ENCODE results near the gene MRTFA.

The MRTFA gene

GRCh38 chr22:40479887-40480538 lies 156.5 kb downstream of the MRTFA start:
- Mint-ChIP-seq H3K27ac (no peak overlapping the region), H3K4me1 (peaks cover 30% of the 10 kb centered on the region), H3K4me3 (no peak overlapping the region), H3K27me3 (no peaks in the 10 kb centered on the region), H3K36me3 (peaks cover 7% of the 10 kb centered on the region), H3K9me3 (no peaks in the 10 kb centered on the region)
- no peak for DNase-seq
- CTCF ChIA-PET = interaction anchor here (2.1 kb wide), 1 partner anchor 43 kb away, joined by 11 read pairs; no protein-coding TSS in a partner anchor

- Mint-ChIP-seq H3K36me3 (peaks cover 7% of the 10 kb centered on the region), H3K27ac (no peak overlapping the region), H3K27me3 (no peaks in the 10 kb centered on the region), H3K9me3 (no peaks in the 10 kb centered on the region), H3K4me3 (no peak overlapping the region), H3K4me1 (peaks cover 34% of the 10 kb centered on the region)
- CTCF ChIA-PET = interaction anchor here (1.5 to 2.1 kb wide), 2 partner anchors 42 to 95 kb away, joined by 3 to 11 read pairs; no protein-coding TSS in a partner anchor
- no peak for DNase-seq
Observed at GRCh38 chr22:40479126-40479800, 157.3 kb downstream of the MRTFA start.

- no peak for DNase-seq
- no peaks in the 10 kb centered on the region for H3K27me3 Mint-ChIP-seq
- peaks cover 41% of the 10 kb centered on the region for H3K4me1 Mint-ChIP-seq
- CTCF ChIA-PET = interaction anchor here (1.1 to 2.1 kb wide), 3 partner anchors 42 to 94 kb away, joined by 3 to 11 read pairs (median 6); no protein-coding TSS in a partner anchor
- peaks cover 7% of the 10 kb centered on the region for H3K36me3 Mint-ChIP-seq
- H3K4me3 Mint-ChIP-seq = no peak overlapping the region
- no peak overlapping the region for H3K27ac Mint-ChIP-seq
- H3K9me3 Mint-ChIP-seq = no peaks in the 10 kb centered on the region
Observed at GRCh38 chr22:40478338-40479125, 158.0 kb downstream of the MRTFA start.

- no peak for DNase-seq
- Mint-ChIP-seq H3K36me3 (peaks cover 7% of the 10 kb centered on the region), H3K27me3 (no peaks in the 10 kb centered on the region), H3K27ac (no peak overlapping the region), H3K4me3 (no peak overlapping the region), H3K9me3 (no peaks in the 10 kb centered on the region), H3K4me1 (peaks cover 44% of the 10 kb centered on the region)
- CTCF ChIA-PET = interaction anchor here (1.1 to 1.5 kb wide), 2 partner anchors 41 to 93 kb away, joined by 3 to 6 read pairs; no protein-coding TSS in a partner anchor
Observed at GRCh38 chr22:40477683-40478337, 158.7 kb downstream of the MRTFA start.

- H3K4me1 Mint-ChIP-seq = peaks cover 45% of the 10 kb centered on the region
- no peak for DNase-seq
- H3K27ac Mint-ChIP-seq = no peak overlapping the region
- H3K36me3 Mint-ChIP-seq = peaks cover 5% of the 10 kb centered on the region
- no peaks in the 10 kb centered on the region for H3K9me3 Mint-ChIP-seq
- H3K27me3 Mint-ChIP-seq = no peaks in the 10 kb centered on the region
- H3K4me3 Mint-ChIP-seq = no peak overlapping the region
- CTCF ChIA-PET = no interaction called here
Observed at GRCh38 chr22:40476341-40476740, 160.2 kb downstream of the MRTFA start.

- CTCF ChIA-PET = interaction anchor here (0.7 to 3.9 kb wide), 4 partner anchors 9 to 37 kb away, joined by 3 to 16 read pairs (median 4); no protein-coding TSS in a partner anchor
- Mint-ChIP-seq H3K27ac (no peak overlapping the region), H3K9me3 (no peaks in the 10 kb centered on the region), H3K36me3 (peaks cover 3% of the 10 kb centered on the region), H3K4me3 (no peak overlapping the region), H3K27me3 (no peaks in the 10 kb centered on the region), H3K4me1 (peaks cover 38% of the 10 kb centered on the region)
- DNase-seq = no peak
Observed at GRCh38 chr22:40473703-40474102, 162.8 kb downstream of the MRTFA start.

- no peak overlapping the region for H3K27ac Mint-ChIP-seq
- peaks cover 8% of the 10 kb centered on the region for H3K36me3 Mint-ChIP-seq
Observed at GRCh38 chr22:40472579-40472978, 163.9 kb downstream of the MRTFA start.

GRCh38 chr22:40472051-40472450 lies 164.5 kb downstream of the MRTFA start:
- Mint-ChIP-seq H3K4me1 (peaks cover 31% of the 10 kb centered on the region), H3K9me3 (no peaks in the 10 kb centered on the region), H3K27ac (no peak overlapping the region), H3K36me3 (peaks cover 8% of the 10 kb centered on the region), H3K4me3 (no peak overlapping the region), H3K27me3 (no peaks in the 10 kb centered on the region)
- CTCF ChIA-PET = interaction anchor here (1.1 to 3.9 kb wide), 3 partner anchors 15 to 36 kb away, joined by 4 to 16 read pairs (median 5); no protein-coding TSS in a partner anchor
- no peak for DNase-seq

More at GRCh38 chr22:40472579-40472978, 163.9 kb downstream of the MRTFA start:
- H3K9me3 Mint-ChIP-seq = no peaks in the 10 kb centered on the region
- no peak for DNase-seq
- H3K4me3 Mint-ChIP-seq = no peak overlapping the region
- H3K4me1 Mint-ChIP-seq = peaks cover 32% of the 10 kb centered on the region
- CTCF ChIA-PET = interaction anchor here (1.1 to 3.9 kb wide), 3 partner anchors 15 to 36 kb away, joined by 4 to 16 read pairs (median 5); no protein-coding TSS in a partner anchor
- H3K27me3 Mint-ChIP-seq = no peaks in the 10 kb centered on the region

GRCh38 chr22:40469181-40469580 lies 167.3 kb downstream of the MRTFA start:
- no peak overlapping the region for H3K27ac Mint-ChIP-seq
- no peaks in the 10 kb centered on the region for H3K9me3 Mint-ChIP-seq
- peaks cover 13% of the 10 kb centered on the region for H3K36me3 Mint-ChIP-seq
- peaks cover 27% of the 10 kb centered on the region for H3K4me1 Mint-ChIP-seq
- CTCF ChIA-PET = no interaction called here
- H3K4me3 Mint-ChIP-seq = no peak overlapping the region
- no peak for DNase-seq
- no peaks in the 10 kb centered on the region for H3K27me3 Mint-ChIP-seq

- no peak overlapping the region for H3K27ac Mint-ChIP-seq
- CTCF ChIA-PET = interaction anchor here (1.1 kb wide), 1 partner anchor 12 kb away, joined by 3 read pairs; no protein-coding TSS in a partner anchor
- H3K36me3 Mint-ChIP-seq = peaks cover 13% of the 10 kb centered on the region
- H3K4me3 Mint-ChIP-seq = no peak overlapping the region
- no peaks in the 10 kb centered on the region for H3K9me3 Mint-ChIP-seq
- peaks cover 27% of the 10 kb centered on the region for H3K4me1 Mint-ChIP-seq
- H3K27me3 Mint-ChIP-seq = no peaks in the 10 kb centered on the region
- DNase-seq = no peak
Observed at GRCh38 chr22:40468616-40469015, 167.9 kb downstream of the MRTFA start.

- Mint-ChIP-seq H3K4me3 (no peak overlapping the region), H3K9me3 (no peaks in the 10 kb centered on the region), H3K36me3 (peaks cover 23% of the 10 kb centered on the region), H3K27ac (no peak overlapping the region), H3K27me3 (no peaks in the 10 kb centered on the region), H3K4me1 (peaks cover 33% of the 10 kb centered on the region)
- no peak for DNase-seq
- CTCF ChIA-PET = interaction anchor here (1.2 kb wide), 1 partner anchor 15 kb away, joined by 4 read pairs; no protein-coding TSS in a partner anchor
Observed at GRCh38 chr22:40466976-40467375, 169.5 kb downstream of the MRTFA start.

- Mint-ChIP-seq H3K9me3 (no peaks in the 10 kb centered on the region), H3K4me1 (peaks cover 58% of the 10 kb centered on the region), H3K27ac (peak overlapping the region; percentile 100), H3K36me3 (peaks cover 37% of the 10 kb centered on the region), H3K27me3 (no peaks in the 10 kb centered on the region), H3K4me3 (peak overlapping the region; percentile 94)
- CTCF ChIA-PET = interaction anchor here (0.7 to 4.8 kb wide), 3 partner anchors 27 to 182 kb away, joined by 3 to 34 read pairs (median 7); no protein-coding TSS in a partner anchor
- DNase-seq = peak; percentile 45
Observed at GRCh38 chr22:40463683-40464082, 172.8 kb downstream of the MRTFA start.

GRCh38 chr22:40463017-40463631 lies 173.4 kb downstream of the MRTFA start:
- CTCF ChIA-PET = interaction anchor here (1.7 to 4.8 kb wide), 2 partner anchors 27 to 183 kb away, joined by 7 to 34 read pairs; no protein-coding TSS in a partner anchor
- peaks cover 62% of the 10 kb centered on the region for H3K4me1 Mint-ChIP-seq
- peak overlapping the region; percentile 100 for H3K27ac Mint-ChIP-seq
- H3K9me3 Mint-ChIP-seq = no peaks in the 10 kb centered on the region
- no peaks in the 10 kb centered on the region for H3K27me3 Mint-ChIP-seq
- H3K36me3 Mint-ChIP-seq = peaks cover 38% of the 10 kb centered on the region
- peak overlapping the region; percentile 94 for H3K4me3 Mint-ChIP-seq
- peak; percentile 62 for DNase-seq
